Fibroblast of peridontal ligament (primary cell): ENCODE data around the gene DAZAP1.
"Not testable (repeated sequence)": the region's sequence is repeated elsewhere in the genome, so short reads cannot be mapped to it uniquely, and the experiment has no call there.

Experiments
- DNase-seq: peaks from one replicate; pipeline ENCODE4 v3.0.0-alpha.2; 2010; ENCODE audit errors: extremely low read depth

DAZAP1 gene

GRCh38 chr19:1410136-1410786 is 2.9 kb downstream of the DAZAP1 start:
- no peak for DNase-seq

GRCh38 chr19:1410789-1411188 is 3.4 kb downstream of the DAZAP1 start:
- no peak for DNase-seq

- peak; percentile 41 for DNase-seq
Measured at GRCh38 chr19:1411255-1412191, 4.1 kb downstream of the DAZAP1 start.

- DNase-seq: no peak
Measured at GRCh38 chr19:1412323-1412923, 5.0 kb downstream of the DAZAP1 start.

GRCh38 chr19:1412995-1413800 is 5.8 kb downstream of the DAZAP1 start:
- DNase-seq: no peak

GRCh38 chr19:1416014-1416841 is 8.8 kb downstream of the DAZAP1 start:
- DNase-seq: peak; percentile 25

GRCh38 chr19:1417145-1417544 is 9.8 kb downstream of the DAZAP1 start:
- DNase-seq: peak; percentile 74

- no peak for DNase-seq
Measured at GRCh38 chr19:1417681-1418495, 10.5 kb downstream of the DAZAP1 start.

GRCh38 chr19:1418496-1418775 is 11.1 kb downstream of the DAZAP1 start:
- no peak for DNase-seq

- no peak for DNase-seq
Measured at GRCh38 chr19:1418951-1419738, 11.8 kb downstream of the DAZAP1 start.

- not testable (repeated sequence) for DNase-seq
Measured at GRCh38 chr19:1420085-1420484, 12.7 kb downstream of the DAZAP1 start.

- no peak for DNase-seq
Measured at GRCh38 chr19:1420590-1420989, 13.2 kb downstream of the DAZAP1 start.

GRCh38 chr19:1421218-1421957 is 14.0 kb downstream of the DAZAP1 start:
- DNase-seq: no peak

- DNase-seq: no peak
Measured at GRCh38 chr19:1421958-1422305, 14.5 kb downstream of the DAZAP1 start.

- no peak for DNase-seq
Measured at GRCh38 chr19:1422360-1422759, 15.0 kb downstream of the DAZAP1 start.

- DNase-seq: no peak
Measured at GRCh38 chr19:1422943-1423342, 15.6 kb downstream of the DAZAP1 start.

- DNase-seq: no peak
Measured at GRCh38 chr19:1423436-1424191, 16.2 kb downstream of the DAZAP1 start.
